ENCODE measurements around the gene OSTM1.

- TF ChIP-seq, protein P1, sequence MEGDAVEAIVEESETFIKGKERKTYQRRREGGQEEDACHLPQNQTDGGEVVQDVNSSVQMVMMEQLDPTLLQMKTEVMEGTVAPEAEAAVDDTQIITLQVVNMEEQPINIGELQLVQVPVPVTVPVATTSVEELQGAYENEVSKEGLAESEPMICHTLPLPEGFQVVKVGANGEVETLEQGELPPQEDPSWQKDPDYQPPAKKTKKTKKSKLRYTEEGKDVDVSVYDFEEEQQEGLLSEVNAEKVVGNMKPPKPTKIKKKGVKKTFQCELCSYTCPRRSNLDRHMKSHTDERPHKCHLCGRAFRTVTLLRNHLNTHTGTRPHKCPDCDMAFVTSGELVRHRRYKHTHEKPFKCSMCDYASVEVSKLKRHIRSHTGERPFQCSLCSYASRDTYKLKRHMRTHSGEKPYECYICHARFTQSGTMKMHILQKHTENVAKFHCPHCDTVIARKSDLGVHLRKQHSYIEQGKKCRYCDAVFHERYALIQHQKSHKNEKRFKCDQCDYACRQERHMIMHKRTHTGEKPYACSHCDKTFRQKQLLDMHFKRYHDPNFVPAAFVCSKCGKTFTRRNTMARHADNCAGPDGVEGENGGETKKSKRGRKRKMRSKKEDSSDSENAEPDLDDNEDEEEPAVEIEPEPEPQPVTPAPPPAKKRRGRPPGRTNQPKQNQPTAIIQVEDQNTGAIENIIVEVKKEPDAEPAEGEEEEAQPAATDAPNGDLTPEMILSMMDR (IDR thresholded peaks at IDR 0.05; ENCODE audit: insufficient read depth, low read length), result no peak
- TF ChIP-seq GABPA (IDR thresholded peaks at IDR 0.05; ENCODE audit: low read depth), result no peak
- no peak for TF ChIP-seq POLR2AphosphoS5 (IDR thresholded peaks at IDR 0.05; ENCODE audit: low read depth)
- TF ChIP-seq REST (IDR thresholded peaks at IDR 0.05; ENCODE audit: insufficient replicate concordance, low read depth), result no peak
- no peak for TF ChIP-seq SPI1 (IDR thresholded peaks at IDR 0.05; ENCODE audit: borderline replicate concordance, low read depth)
These were observed 2.7 kb downstream of the OSTM1 start for GRCh38 chr6:108071736-108072276.
